22Rv1 (cell line): ENCODE data around the gene C6.

ENCODE experiments used
- CTCF ChIP-seq: fragments of 450-650 bp; IDR thresholded peaks from 2 replicates; pipeline ENCODE4 v1.5.1; 2017; ENCODE audit warnings: mild to moderate bottlenecking
- ZFX ChIP-seq: fragments of 450-650 bp; IDR thresholded peaks from 2 replicates; pipeline ENCODE4 v1.6.1; 2017; ENCODE audit warnings: antibody characterized with exemption, borderline replicate concordance

- TF ChIP-seq CTCF (no peak), ZFX (no peak)
These were observed 397 bp downstream of the C6 start for GRCh38 chr5:41212935-41213334.
